Liver (tissue), 9 donors: Measurements from ENCODE around the gene CPLANE2. TPM values are rescaled to one million over a fixed set of nuclear protein-coding genes. Genes with fewer than 3 reads are reported as not detected.

Experiments
- DNase-seq: peaks from one replicate; pipeline ENCODE4 v3.0.0-alpha.2; 2017; ENCODE audit warnings: low spot score
- H3K27ac ChIP-seq, 2 donors: one replicate each; pipeline ENCODE4 v1.7.0; 2013; ENCODE audit warnings: inconsistent platforms in 2 of 2, low read length in 2 of 2, control low read depth in 1 of 2, low read depth in 1 of 2, mild to moderate bottlenecking in 1 of 2
- H3K27me3 ChIP-seq, 4 donors: one replicate each; pipeline versions ENCODE4 v1.6.1 to v1.7.0; 2013; ENCODE audit warnings: low read length in 3 of 4, inconsistent platforms in 1 of 4, mild to moderate bottlenecking in 1 of 4, moderate library complexity in 1 of 4; ENCODE audit not compliant: control insufficient read depth in 4 of 4, insufficient read depth in 4 of 4
- H3K36me3 ChIP-seq, 4 donors: one replicate each; pipeline versions ENCODE4 v1.6.1 to v1.7.0; 2013; ENCODE audit warnings: low read length in 3 of 4, mild to moderate bottlenecking in 3 of 4, low read depth in 1 of 4, moderate library complexity in 1 of 4; ENCODE audit not compliant: control insufficient read depth in 4 of 4, insufficient read depth in 3 of 4
- H3K4me1 ChIP-seq, 4 donors: one replicate each; pipeline versions ENCODE4 v1.6.1 to v1.7.0; 2013; ENCODE audit warnings: low read length in 3 of 4, mild to moderate bottlenecking in 3 of 4, moderate library complexity in 1 of 4; ENCODE audit not compliant: control insufficient read depth in 4 of 4, insufficient read depth in 4 of 4
- H3K4me3 ChIP-seq, 3 donors: one replicate each; pipeline versions ENCODE4 v1.6.1 to v1.7.0; 2013; ENCODE audit warnings: low read length in 3 of 3, control low read depth in 1 of 3, low read depth in 1 of 3, mild to moderate bottlenecking in 1 of 3
- H3K9ac ChIP-seq, 2 donors: one replicate each; pipeline ENCODE4 v1.7.0; 2013; ENCODE audit warnings: low read length in 2 of 2, mild to moderate bottlenecking in 2 of 2, moderate library complexity in 2 of 2, control low read depth in 1 of 2, low read depth in 1 of 2
- H3K9me3 ChIP-seq, 4 donors: one replicate each; pipeline versions ENCODE4 v1.6.1 to v1.7.0; 2013; ENCODE audit warnings: low read length in 3 of 4; ENCODE audit not compliant: control insufficient read depth in 4 of 4
- FOXA1 ChIP-seq: IDR thresholded peaks from 2 replicates; pipeline ENCODE4 v1.6.1; 2016; ENCODE audit warnings: antibody characterized with exemption
- FOXA2 ChIP-seq: IDR thresholded peaks from 2 replicates; pipeline ENCODE4 v1.6.1; 2016; ENCODE audit warnings: antibody characterized with exemption
- GABPA ChIP-seq, 2 donors: IDR thresholded peaks in 1 of 2; conservative IDR thresholded peaks in 1 of 2; 2 replicates each; pipeline ENCODE4 v1.6.1; 2016; ENCODE audit warnings: antibody characterized with exemption in 2 of 2, mild to moderate bottlenecking in 1 of 2, moderate library complexity in 1 of 2
- HNF4A ChIP-seq, 2 donors: conservative IDR thresholded peaks; 2 replicates each; pipeline ENCODE4 v1.6.1; 2016; ENCODE audit warnings: antibody characterized with exemption in 2 of 2, mild to moderate bottlenecking in 2 of 2
- HNF4G ChIP-seq: IDR thresholded peaks from 2 replicates; pipeline ENCODE4 v1.6.1; 2016; ENCODE audit warnings: antibody characterized with exemption
- JUND ChIP-seq, 2 donors: IDR thresholded peaks; 2 replicates each; pipeline ENCODE4 v1.6.1; 2016; ENCODE audit warnings: antibody characterized with exemption in 2 of 2
- NR2F2 ChIP-seq: IDR thresholded peaks from 2 replicates; pipeline ENCODE4 v1.6.1; 2016; ENCODE audit warnings: antibody characterized with exemption
- RAD21 ChIP-seq, 2 donors: IDR thresholded peaks; 2 replicates each; pipeline ENCODE4 v1.6.1; 2016; ENCODE audit warnings: antibody characterized with exemption in 2 of 2, mild to moderate bottlenecking in 2 of 2
- RXRA ChIP-seq, 2 donors: IDR thresholded peaks; 2 replicates each; pipeline ENCODE4 v1.6.1; 2017 to 2018; ENCODE audit warnings: antibody characterized with exemption in 2 of 2, mild to moderate bottlenecking in 1 of 2
- SP1 ChIP-seq: IDR thresholded peaks from 2 replicates; pipeline ENCODE4 v1.6.1; 2018; ENCODE audit warnings: antibody characterized with exemption, mild to moderate bottlenecking
- TAF1 ChIP-seq: conservative IDR thresholded peaks from 2 replicates; pipeline ENCODE4 v1.6.1; 2016; ENCODE audit warnings: antibody characterized with exemption, mild to moderate bottlenecking
- YY1 ChIP-seq: IDR thresholded peaks from 2 replicates; pipeline ENCODE4 v1.6.1; 2016; ENCODE audit warnings: antibody characterized with exemption, mild to moderate bottlenecking
- WGBS: extraction: QIAGEN DNeasy Blood & Tissue Kit; methylation state at CpG from one replicate; pipeline ENCODE4 v1.1.7; 2013; 5-methylcytosine and 5-hydroxymethylcytosine counted together
- polyA plus RNA-seq, 2 donors: library from polyadenylated mRNA; stranded (reverse) in 1 of 2; unstranded in 1 of 2; fragments of 200-250 nt in 1 of 2; fragments of >200 nt in 1 of 2; fragmentation: Nextera tagmentation in 1 of 2; extraction: Ambion mirVana in 1 of 2; gene quantifications; one replicate each; pipeline versions ENCODE4 v1.2.1 to v1.2.3, GENCODE V29; 2013 to 2015
- total RNA-seq, 2 donors: library from RNA; depleted of rRNA; stranded (reverse); fragments of >200 nt; gene quantifications; one replicate each; pipeline ENCODE4 v1.2.3, GENCODE V29; 2014
- TF ChIP-seq, protein P1 (sequence below): IDR thresholded peaks from 2 replicates; pipeline ENCODE4 v1.6.1; 2016; ENCODE audit warnings: antibody characterized with exemption
- TF ChIP-seq, protein P2 (sequence below): IDR thresholded peaks from 2 replicates; pipeline ENCODE4 v1.6.1; 2016; ENCODE audit warnings: antibody characterized with exemption
- TF ChIP-seq, protein P3 (sequence below): fragments of 150-350 bp; IDR thresholded peaks from 2 replicates; pipeline ENCODE4 v1.5.1; 2017; ENCODE audit warnings: improper control_type of control experiment, low read depth, low read length; ENCODE audit not compliant: missing input control
- TF ChIP-seq, protein P4 (sequence below): IDR thresholded peaks from 2 replicates; pipeline ENCODE4 v1.6.1; 2016; ENCODE audit warnings: antibody characterized with exemption, mild to moderate bottlenecking
- donor health status: healthy.
- donor health status: healthy.
- donor health status: healthy.
- donor health status: healthy.
- donor health status: healthy.

Gene CPLANE2
- total and polyA plus RNA-seq, 4 donors = 0.96 to 2.7 (median 2.5) TPM

DNA sequence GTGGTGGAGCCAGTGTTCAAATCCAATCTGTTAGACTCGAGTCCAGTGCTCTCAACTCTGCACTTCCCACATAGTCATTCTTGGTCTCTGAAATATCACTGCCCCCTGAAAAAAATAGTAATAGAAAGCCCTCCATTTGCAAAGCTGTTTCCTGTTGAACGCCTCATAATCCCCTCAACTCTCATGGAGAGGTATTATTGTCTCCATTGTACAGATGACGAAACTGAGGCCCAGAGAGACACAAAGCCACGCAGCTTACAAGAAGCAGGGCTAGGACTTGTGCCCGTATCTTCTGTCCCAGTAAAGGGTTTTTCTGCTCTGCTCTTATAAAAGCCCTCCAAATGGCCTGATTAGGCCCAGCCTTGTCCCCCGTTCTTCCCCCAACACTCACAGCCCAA is 18.3 kb downstream of the CPLANE2 start:
- H3K9me3 ChIP-seq = no peaks in the 10 kb centered on the region
- DNase-seq = no peak
- H3K4me3 ChIP-seq = no peak overlapping the region
- WGBS = 96% methylated on average over 6 of the region's 6 CpGs
- no peak overlapping the region for H3K9ac ChIP-seq
- no peaks in the 10 kb centered on the region for H3K36me3 ChIP-seq
- TF ChIP-seq, protein P1, sequence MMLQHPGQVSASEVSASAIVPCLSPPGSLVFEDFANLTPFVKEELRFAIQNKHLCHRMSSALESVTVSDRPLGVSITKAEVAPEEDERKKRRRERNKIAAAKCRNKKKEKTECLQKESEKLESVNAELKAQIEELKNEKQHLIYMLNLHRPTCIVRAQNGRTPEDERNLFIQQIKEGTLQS = no peak
- H3K27me3 ChIP-seq = no peaks in the 10 kb centered on the region
- H3K27ac ChIP-seq = no peak overlapping the region
- peaks cover 3 to 18% (median 10%) of the 10 kb centered on the region in 4 donors for H3K4me1 ChIP-seq

DNA sequence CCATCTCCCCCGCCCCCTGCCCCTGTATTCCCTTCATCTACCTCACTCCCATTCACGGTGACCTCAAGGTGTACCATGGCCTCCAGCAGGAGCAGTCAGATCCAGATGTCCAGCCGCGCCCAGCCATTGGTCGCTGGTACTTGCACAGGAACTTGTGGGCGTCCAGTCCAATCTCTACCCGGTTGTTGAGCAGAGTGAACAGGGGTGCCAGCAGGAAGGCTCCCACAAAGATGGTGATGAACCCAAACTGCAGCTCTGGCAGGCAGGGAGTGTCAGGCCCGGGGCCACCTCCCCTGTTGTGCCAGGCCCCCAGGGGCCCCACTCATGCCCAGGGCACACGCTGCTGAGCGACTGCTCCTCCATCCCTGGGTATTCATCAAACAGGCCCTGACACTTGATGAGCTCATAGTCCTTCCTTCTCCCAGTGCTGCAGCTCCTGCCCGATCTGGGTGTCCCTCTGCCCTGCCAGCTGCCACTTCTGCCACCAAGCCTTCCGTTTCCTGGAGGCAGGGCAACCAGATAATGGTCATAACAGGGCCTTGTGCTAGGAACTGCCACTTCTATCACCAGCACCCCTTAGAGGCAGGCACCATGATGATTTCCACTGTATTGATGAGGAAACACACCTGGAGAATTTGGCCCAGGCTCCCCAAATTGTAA is 18.8 kb downstream of the CPLANE2 start:
- no peak overlapping the region for H3K4me3 ChIP-seq
- no peaks in the 10 kb centered on the region for H3K27me3 ChIP-seq
- H3K36me3 ChIP-seq = no peaks in the 10 kb centered on the region
- DNase-seq = no peak
- H3K9ac ChIP-seq = no peak overlapping the region
- 84% methylated on average over 12 of the region's 12 CpGs for WGBS
- TF ChIP-seq TAF1 (no peak), YY1 (no peak), RXRA (IDR thresholded peaks at IDR 0.05) (no peak), GABPA (IDR thresholded peaks at IDR 0.05 in 1 of 2, conservative IDR thresholded peaks at IDR 0.05 in 1 of 2) (no peak), FOXA2 (no peak), RAD21 (IDR thresholded peaks at IDR 0.05) (no peak), FOXA1 (no peak), HNF4G (no peak), JUND (IDR thresholded peaks at IDR 0.05) (no peak)
- TF ChIP-seq, protein P2, sequence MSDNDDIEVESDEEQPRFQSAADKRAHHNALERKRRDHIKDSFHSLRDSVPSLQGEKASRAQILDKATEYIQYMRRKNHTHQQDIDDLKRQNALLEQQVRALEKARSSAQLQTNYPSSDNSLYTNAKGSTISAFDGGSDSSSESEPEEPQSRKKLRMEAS = no peak
- TF ChIP-seq, protein P3, sequence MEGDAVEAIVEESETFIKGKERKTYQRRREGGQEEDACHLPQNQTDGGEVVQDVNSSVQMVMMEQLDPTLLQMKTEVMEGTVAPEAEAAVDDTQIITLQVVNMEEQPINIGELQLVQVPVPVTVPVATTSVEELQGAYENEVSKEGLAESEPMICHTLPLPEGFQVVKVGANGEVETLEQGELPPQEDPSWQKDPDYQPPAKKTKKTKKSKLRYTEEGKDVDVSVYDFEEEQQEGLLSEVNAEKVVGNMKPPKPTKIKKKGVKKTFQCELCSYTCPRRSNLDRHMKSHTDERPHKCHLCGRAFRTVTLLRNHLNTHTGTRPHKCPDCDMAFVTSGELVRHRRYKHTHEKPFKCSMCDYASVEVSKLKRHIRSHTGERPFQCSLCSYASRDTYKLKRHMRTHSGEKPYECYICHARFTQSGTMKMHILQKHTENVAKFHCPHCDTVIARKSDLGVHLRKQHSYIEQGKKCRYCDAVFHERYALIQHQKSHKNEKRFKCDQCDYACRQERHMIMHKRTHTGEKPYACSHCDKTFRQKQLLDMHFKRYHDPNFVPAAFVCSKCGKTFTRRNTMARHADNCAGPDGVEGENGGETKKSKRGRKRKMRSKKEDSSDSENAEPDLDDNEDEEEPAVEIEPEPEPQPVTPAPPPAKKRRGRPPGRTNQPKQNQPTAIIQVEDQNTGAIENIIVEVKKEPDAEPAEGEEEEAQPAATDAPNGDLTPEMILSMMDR = no peak
- H3K9me3 ChIP-seq = no peaks in the 10 kb centered on the region
- H3K27ac ChIP-seq = no peak overlapping the region
- peaks cover 3 to 18% (median 10%) of the 10 kb centered on the region in 4 donors for H3K4me1 ChIP-seq

DNA sequence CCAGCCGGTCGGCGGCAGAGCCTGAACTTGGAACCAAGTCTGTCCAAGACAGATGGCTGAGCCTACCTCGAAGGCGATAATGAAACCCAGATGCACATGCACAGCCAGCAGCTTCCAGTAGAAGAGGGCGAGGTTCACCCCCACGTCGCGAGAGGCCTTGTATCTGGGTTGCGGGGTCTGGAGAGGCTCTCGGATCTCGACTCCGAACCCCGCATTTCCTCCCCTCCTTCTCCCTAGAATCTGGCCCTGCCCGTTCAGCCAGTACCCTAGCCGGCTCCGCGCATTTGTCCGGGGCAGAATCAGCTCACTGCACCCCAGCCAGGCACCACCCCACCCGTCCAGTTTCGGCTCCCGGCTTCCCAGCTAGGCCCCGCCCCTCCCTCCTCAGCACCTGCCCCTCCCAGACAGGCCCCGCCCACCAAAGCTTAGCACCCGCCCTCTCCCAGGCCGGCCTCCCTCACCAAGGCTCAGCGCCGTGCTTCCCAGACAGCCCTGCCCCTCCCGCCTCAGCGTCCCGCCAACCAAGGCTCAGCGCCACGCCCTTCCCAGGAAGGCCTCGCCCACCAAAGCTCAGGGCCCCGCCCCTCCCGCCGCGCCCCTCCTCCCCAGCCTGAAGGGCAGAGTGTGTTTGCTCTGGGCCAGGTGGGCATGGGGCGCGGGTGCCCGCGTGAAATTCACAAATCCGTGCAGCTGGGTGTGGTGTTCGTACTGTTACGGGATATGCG is 19.8 kb downstream of the CPLANE2 start:
- no peaks in the 10 kb centered on the region for H3K27me3 ChIP-seq
- H3K9me3 ChIP-seq = no peaks in the 10 kb centered on the region
- H3K36me3 ChIP-seq = no peaks in the 10 kb centered on the region
- WGBS = 6% methylated on average over 46 of the region's 46 CpGs
- peak overlapping the region; percentile 52 to 60 (median 54) for H3K4me3 ChIP-seq
- peaks cover 3 to 18% (median 10%) of the 10 kb centered on the region in 4 donors for H3K4me1 ChIP-seq
- H3K27ac ChIP-seq = peak overlapping the region in 1 of 2 donors; percentile 16
- peak; percentile 97 for DNase-seq
- peak overlapping the region in 1 of 2 donors; percentile 25 for H3K9ac ChIP-seq
- TF ChIP-seq, protein P4, sequence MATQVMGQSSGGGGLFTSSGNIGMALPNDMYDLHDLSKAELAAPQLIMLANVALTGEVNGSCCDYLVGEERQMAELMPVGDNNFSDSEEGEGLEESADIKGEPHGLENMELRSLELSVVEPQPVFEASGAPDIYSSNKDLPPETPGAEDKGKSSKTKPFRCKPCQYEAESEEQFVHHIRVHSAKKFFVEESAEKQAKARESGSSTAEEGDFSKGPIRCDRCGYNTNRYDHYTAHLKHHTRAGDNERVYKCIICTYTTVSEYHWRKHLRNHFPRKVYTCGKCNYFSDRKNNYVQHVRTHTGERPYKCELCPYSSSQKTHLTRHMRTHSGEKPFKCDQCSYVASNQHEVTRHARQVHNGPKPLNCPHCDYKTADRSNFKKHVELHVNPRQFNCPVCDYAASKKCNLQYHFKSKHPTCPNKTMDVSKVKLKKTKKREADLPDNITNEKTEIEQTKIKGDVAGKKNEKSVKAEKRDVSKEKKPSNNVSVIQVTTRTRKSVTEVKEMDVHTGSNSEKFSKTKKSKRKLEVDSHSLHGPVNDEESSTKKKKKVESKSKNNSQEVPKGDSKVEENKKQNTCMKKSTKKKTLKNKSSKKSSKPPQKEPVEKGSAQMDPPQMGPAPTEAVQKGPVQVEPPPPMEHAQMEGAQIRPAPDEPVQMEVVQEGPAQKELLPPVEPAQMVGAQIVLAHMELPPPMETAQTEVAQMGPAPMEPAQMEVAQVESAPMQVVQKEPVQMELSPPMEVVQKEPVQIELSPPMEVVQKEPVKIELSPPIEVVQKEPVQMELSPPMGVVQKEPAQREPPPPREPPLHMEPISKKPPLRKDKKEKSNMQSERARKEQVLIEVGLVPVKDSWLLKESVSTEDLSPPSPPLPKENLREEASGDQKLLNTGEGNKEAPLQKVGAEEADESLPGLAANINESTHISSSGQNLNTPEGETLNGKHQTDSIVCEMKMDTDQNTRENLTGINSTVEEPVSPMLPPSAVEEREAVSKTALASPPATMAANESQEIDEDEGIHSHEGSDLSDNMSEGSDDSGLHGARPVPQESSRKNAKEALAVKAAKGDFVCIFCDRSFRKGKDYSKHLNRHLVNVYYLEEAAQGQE = peak; percentile 26
- TF ChIP-seq YY1 (peak; percentile 40), RXRA (IDR thresholded peaks at IDR 0.05) (no peak), HNF4A (conservative IDR thresholded peaks at IDR 0.05) (no peak), SP1 (peak; percentile 79), GABPA (IDR thresholded peaks at IDR 0.05 in 1 of 2, conservative IDR thresholded peaks at IDR 0.05 in 1 of 2) (no peak), NR2F2 (no peak)
- TF ChIP-seq, protein P2 = no peak
- TF ChIP-seq, protein P3 = no peak
